GM12875 (cell line): ENCODE measurements around the gene PACRG.

Experiments
- H3K4me3 ChIP-seq: one replicate; pipeline ENCODE4 v1.5.1; 2011; ENCODE audit warnings: low read depth, low read length, control low read depth
- TF ChIP-seq, protein P1 (sequence below): IDR thresholded peaks from 2 replicates; pipeline ENCODE4 v1.5.1; 2011; ENCODE audit warnings: low read depth, mild to moderate bottlenecking, control low read depth, inconsistent platforms, low read length, moderate library complexity, borderline replicate concordance; ENCODE audit not compliant: insufficient read depth

The PACRG gene

DNA sequence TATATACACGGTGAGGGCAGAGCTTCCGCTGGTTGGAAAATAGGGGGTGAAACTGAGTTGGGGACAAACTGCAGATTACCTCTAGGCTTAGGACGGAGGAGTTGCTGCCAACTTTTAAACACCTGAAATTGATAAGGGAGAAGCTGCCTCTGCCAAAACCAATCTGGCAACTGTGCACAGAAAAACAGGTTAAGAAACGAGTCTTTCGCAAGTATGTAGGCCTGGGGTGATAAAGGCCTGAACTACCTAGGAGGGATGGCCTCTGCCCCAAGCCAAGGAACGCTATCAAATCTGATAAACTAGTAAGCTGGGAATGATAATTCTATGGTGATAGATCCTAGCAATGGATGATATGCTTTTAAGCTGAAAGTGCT lies 536.9 kb downstream of the PACRG start:
- no peak overlapping the region for H3K4me3 ChIP-seq
- TF ChIP-seq, protein P1, sequence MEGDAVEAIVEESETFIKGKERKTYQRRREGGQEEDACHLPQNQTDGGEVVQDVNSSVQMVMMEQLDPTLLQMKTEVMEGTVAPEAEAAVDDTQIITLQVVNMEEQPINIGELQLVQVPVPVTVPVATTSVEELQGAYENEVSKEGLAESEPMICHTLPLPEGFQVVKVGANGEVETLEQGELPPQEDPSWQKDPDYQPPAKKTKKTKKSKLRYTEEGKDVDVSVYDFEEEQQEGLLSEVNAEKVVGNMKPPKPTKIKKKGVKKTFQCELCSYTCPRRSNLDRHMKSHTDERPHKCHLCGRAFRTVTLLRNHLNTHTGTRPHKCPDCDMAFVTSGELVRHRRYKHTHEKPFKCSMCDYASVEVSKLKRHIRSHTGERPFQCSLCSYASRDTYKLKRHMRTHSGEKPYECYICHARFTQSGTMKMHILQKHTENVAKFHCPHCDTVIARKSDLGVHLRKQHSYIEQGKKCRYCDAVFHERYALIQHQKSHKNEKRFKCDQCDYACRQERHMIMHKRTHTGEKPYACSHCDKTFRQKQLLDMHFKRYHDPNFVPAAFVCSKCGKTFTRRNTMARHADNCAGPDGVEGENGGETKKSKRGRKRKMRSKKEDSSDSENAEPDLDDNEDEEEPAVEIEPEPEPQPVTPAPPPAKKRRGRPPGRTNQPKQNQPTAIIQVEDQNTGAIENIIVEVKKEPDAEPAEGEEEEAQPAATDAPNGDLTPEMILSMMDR: no peak

GRCh38 chr6:163281634-163282033 lies 553.9 kb downstream of the PACRG start:
- no peak overlapping the region for H3K4me3 ChIP-seq
- TF ChIP-seq, protein P1: no peak

- TF ChIP-seq, protein P1: no peak
- H3K4me3 ChIP-seq: no peak overlapping the region
Observed at GRCh38 chr6:163282672-163283071, 554.9 kb downstream of the PACRG start.

GRCh38 chr6:163284151-163284550 lies 556.4 kb downstream of the PACRG start:
- TF ChIP-seq, protein P1: no peak
- no peak overlapping the region for H3K4me3 ChIP-seq

DNA sequence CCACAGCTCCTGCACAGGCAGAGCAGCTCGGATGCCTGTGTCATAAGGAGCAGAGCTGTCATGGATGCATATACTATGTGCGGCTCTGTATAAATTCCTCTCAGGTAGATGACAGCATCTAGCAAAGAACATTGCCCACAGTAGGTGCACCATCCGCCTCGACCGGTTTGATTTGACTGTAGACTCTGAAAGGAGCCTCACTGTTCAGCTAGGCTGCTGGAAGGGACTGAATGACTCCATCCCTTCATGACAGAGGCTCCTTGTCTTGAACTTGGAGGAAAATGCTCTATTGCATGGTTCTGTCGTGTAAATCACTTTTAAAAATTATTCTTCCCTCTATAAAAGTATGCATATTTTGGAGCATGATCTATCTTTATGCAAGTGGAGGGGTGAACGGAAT lies 557.9 kb downstream of the PACRG start:
- TF ChIP-seq, protein P1: no peak
- no peak overlapping the region for H3K4me3 ChIP-seq

- H3K4me3 ChIP-seq: no peak overlapping the region
- TF ChIP-seq, protein P1: no peak
Observed at GRCh38 chr6:163287626-163288025, 559.9 kb downstream of the PACRG start.

GRCh38 chr6:163288066-163288465 lies 560.3 kb downstream of the PACRG start:
- TF ChIP-seq, protein P1: no peak
- no peak overlapping the region for H3K4me3 ChIP-seq
